Measurements from ENCODE around the gene C9orf153. TPM values are rescaled to one million over a fixed set of nuclear protein-coding genes. Genes with fewer than 3 reads are reported as not detected.

Gene C9orf153
- total and polyA plus RNA-seq, 5 experiments from 2014 or later, result 0.45 to 1.1 (median 0.77) TPM; not detected in 2

DNA sequence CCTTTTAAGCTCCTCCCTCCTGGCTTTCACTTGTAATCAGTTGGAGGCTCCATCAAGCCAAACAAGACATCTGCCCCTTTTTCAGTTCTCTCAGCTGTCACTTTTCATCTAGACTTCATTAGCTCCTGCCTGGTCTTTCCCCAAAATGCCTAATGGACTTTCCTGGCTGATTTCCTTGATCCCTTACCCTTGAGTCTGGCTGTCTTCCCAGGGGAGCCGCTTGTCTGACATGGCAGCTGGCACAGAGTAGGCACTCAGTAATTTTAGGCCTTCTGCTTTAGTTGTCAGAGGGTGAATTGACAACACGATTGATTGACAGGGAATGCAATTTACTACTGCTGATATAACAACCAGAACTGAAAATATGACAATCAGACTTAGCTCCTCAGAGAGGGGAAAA is 2.1 kb downstream of the C9orf153 start:
- DNase-seq (no peak), ATAC-seq (no peak)
- Mint-ChIP-seq H3K4me3 (no peak overlapping the region), H3K36me3 (peaks cover 8 to 13% (median 8%) of the 10 kb centered on the region in 3 donors), H3K27me3 (no peaks in the 10 kb centered on the region), H3K27ac (peak overlapping the region in 1 of 10 donors; percentile 8), H3K4me1 (no peaks in the 10 kb centered on the region), H3K9me3 (peaks cover 0 to 20% (median 4%) of the 10 kb centered on the region in 9 donors)
- POLR2A ChIA-PET, result interaction anchor here (0.6 to 1.5 kb wide), 2 partner anchors 25 to 490 kb away, joined by 3 to 4 read pairs; partner anchors contain the start of gene ISCA1

DNA sequence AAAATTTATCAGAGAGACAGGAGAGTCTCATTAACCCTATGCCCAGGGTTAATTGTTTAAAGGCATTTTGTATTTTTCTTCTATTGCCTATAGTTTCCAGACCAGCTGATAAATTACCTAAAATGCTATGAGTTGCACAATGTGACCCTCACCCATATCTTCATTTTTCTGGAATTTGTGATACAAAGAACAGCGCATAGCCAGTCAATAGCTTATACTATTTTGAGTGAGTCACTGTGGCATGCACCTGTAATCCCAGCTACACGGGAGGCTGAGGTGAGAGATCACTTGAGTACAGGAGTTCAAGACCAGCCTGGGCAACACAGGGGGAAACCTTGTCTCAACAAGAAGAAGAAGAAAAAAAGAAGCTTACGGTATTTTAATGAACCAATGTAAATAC is 2.8 kb downstream of the C9orf153 start:
- Mint-ChIP-seq H3K36me3 (peaks cover 3 to 14% (median 8%) of the 10 kb centered on the region in 3 donors), H3K27ac (no peak overlapping the region), H3K9me3 (peaks cover 0 to 25% (median 5%) of the 10 kb centered on the region in 9 donors), H3K27me3 (peaks cover 0 to 2% (median 0%) of the 10 kb centered on the region in 5 donors), H3K4me1 (no peaks in the 10 kb centered on the region), H3K4me3 (no peak overlapping the region)
- ATAC-seq (no peak), DNase-seq (no peak)
- POLR2A ChIA-PET, result interaction anchor here (1.5 kb wide), 1 partner anchor 26 kb away, joined by 3 read pairs; the partner anchor contains the start of gene ISCA1

DNA sequence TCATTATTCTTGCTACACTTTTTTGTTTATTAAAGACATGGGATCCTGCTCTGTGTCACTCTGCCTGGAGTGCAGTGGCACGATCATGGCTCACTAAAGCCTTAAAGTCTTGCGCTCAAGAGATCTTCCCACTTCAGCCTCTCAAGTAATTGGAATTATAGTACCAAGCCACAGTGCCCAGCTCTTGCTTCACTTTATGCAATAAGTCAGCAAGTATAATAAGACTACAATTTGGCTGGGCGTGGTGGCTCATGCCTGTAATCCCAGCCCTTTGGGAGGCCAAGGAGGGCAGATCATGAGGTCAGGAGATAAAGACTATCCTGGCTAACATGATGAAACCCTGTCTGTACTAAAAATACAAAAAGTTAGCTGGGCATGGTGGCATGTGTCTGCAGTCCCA is 5.9 kb downstream of the C9orf153 start:
- ATAC-seq, result no peak
- H3K4me3 Mint-ChIP-seq, result no peak overlapping the region
- H3K4me1 Mint-ChIP-seq, result no peaks in the 10 kb centered on the region
- peaks cover 0 to 34% (median 6%) of the 10 kb centered on the region in 9 donors for H3K9me3 Mint-ChIP-seq
- peaks cover 0 to 9% (median 0%) of the 10 kb centered on the region in 5 donors for H3K27me3 Mint-ChIP-seq
- POLR2A ChIA-PET, result no interaction called here
- H3K27ac Mint-ChIP-seq, result no peak overlapping the region
- no peak for DNase-seq
- H3K36me3 Mint-ChIP-seq, result peaks cover 2 to 9% (median 8%) of the 10 kb centered on the region in 3 donors

DNA sequence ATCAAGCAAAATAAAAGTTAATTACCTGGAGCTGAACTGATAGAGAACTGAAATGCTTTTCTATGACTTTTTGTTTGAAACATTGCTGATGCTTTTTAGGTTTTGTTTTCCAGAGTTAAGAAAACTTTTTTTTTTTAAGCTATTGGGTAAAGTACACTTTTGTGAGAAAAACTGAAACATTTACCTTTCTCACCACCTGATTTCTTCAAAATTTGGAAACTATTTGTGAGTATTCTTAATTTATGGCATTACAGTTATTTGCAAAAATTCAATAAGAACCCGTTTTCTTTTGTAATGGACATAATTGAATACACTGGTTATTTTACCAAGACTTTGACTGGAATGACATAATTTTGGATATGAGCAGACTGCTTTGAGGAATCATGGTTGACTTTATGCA is 6.6 kb downstream of the C9orf153 start:
- H3K36me3 Mint-ChIP-seq, result peaks cover 2 to 9% (median 8%) of the 10 kb centered on the region in 3 donors
- DNase-seq, result no peak
- H3K27ac Mint-ChIP-seq, result no peak overlapping the region
- POLR2A ChIA-PET, result no interaction called here
- ATAC-seq, result no peak
- peaks cover 0 to 9% (median under 1%) of the 10 kb centered on the region in 5 donors for H3K27me3 Mint-ChIP-seq
- H3K4me1 Mint-ChIP-seq, result no peaks in the 10 kb centered on the region
- H3K4me3 Mint-ChIP-seq, result no peak overlapping the region
- H3K9me3 Mint-ChIP-seq, result peaks cover 0 to 34% (median 6%) of the 10 kb centered on the region in 9 donors

DNA sequence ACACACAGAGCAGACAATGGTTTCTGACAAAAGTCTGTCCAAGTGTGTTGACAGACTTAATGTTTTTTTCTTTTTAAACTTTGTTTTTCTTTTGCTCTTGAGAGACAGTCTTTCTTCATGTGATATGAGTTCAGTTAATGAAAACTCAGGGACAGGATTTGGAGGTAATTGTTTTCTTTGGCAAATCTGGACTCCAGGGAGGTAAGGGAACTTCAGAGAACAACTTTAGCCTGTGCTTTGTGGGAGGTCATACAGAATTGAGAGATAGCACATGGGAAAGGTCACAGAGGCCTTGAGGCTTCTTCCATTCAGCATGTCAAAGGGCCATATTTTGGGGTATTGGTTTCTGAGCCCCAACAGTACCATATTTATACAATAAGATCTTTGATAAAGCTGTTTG is 9.3 kb downstream of the C9orf153 start:
- H3K36me3 Mint-ChIP-seq, result peaks cover 2 to 8% (median 5%) of the 10 kb centered on the region in 3 donors
- H3K27me3 Mint-ChIP-seq, result peaks cover 0 to 9% (median 5%) of the 10 kb centered on the region in 5 donors
- ATAC-seq, result no peak
- peaks cover 0 to 34% (median 6%) of the 10 kb centered on the region in 9 donors for H3K9me3 Mint-ChIP-seq
- DNase-seq, result no peak
- POLR2A ChIA-PET, result no interaction called here
- H3K4me3 Mint-ChIP-seq, result no peak overlapping the region
- peaks cover 0 to 2% (median 0%) of the 10 kb centered on the region in 4 donors for H3K4me1 Mint-ChIP-seq
- no peak overlapping the region for H3K27ac Mint-ChIP-seq

DNA sequence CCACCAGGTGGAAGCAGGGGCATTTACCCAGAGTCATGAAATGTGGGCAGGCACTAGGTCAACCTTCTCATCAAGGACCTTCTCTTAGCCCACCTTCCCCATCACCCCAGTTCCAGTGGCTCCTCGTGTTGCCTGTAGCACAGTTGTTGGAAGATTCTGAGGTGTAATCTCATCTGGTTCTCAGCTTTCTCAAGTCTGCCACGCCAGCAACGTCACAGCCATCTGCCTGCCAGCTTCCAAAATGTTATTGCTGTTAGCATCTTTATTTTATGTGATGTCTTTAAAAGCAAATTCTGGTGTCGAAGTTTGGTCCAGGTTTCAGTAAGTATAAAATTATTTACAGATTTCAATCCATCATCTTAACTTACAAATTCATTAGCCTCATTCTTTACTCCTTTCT is 10.7 kb downstream of the C9orf153 start:
- peaks cover 0 to 2% (median 0%) of the 10 kb centered on the region in 4 donors for H3K4me1 Mint-ChIP-seq
- DNase-seq, result no peak
- H3K27ac Mint-ChIP-seq, result no peak overlapping the region
- peaks cover 0 to 9% (median 5%) of the 10 kb centered on the region in 5 donors for H3K27me3 Mint-ChIP-seq
- ATAC-seq, result no peak
- POLR2A ChIA-PET, result no interaction called here
- H3K4me3 Mint-ChIP-seq, result no peak overlapping the region
- peaks cover 2 to 8% (median 2%) of the 10 kb centered on the region in 3 donors for H3K36me3 Mint-ChIP-seq
- H3K9me3 Mint-ChIP-seq, result peaks cover 0 to 28% (median 6%) of the 10 kb centered on the region in 9 donors

DNA sequence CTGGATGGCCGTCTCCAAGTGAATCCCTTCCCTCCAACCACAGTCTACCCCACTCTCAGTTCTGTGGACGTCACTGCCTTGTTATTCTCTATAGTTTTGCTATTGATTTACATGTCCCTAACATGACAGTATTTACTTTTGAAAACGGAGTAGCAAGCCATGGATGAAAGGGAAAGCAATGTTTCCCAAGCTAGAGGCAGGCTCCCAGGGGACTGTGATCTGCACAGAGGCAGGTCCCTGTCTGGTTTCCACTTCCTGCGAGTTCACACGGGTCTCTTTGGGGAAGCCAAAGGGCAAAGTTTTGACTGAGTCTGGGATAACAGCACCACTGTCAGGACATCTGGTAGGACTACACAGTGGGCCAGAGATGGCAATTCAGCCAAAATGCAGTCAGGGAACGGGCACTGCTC is 12.7 kb downstream of the C9orf153 start:
- DNase-seq (no peak), ATAC-seq (no peak)
- Mint-ChIP-seq H3K36me3 (peaks cover 0 to 2% (median 1%) of the 10 kb centered on the region in 3 donors), H3K27ac (no peak overlapping the region), H3K9me3 (peaks cover 0 to 10% (median 2%) of the 10 kb centered on the region in 9 donors), H3K4me3 (no peak overlapping the region), H3K4me1 (peaks cover 0 to 3% (median 0%) of the 10 kb centered on the region in 4 donors), H3K27me3 (peaks cover 0 to 8% (median 5%) of the 10 kb centered on the region in 5 donors)
- POLR2A ChIA-PET, result no interaction called here

DNA sequence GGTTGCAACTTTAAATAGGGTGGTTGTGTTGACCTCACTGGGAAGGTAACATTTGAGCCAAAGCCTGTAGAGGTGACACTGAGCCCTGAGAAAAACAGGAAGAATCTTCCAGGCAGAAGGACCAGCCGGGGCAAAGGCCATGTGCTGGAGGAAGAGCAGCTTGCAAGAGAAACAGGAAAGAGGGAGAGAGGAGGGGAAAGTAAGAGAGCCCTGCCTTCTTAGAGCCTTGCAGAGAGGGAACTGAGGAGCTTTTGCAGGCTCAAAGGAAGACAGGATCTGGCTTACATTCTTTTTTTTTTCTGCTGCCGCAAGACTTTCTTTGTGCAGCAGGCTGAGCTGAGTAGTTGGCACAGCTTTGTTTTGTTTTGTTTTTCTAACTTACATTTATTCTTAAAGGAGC is 17.4 kb downstream of the C9orf153 start:
- no peaks in the 10 kb centered on the region for H3K36me3 Mint-ChIP-seq
- no peak for DNase-seq
- H3K4me3 Mint-ChIP-seq, result no peak overlapping the region
- peak overlapping the region in 2 of 10 donors; percentile 42 to 43 for H3K27ac Mint-ChIP-seq
- POLR2A ChIA-PET, result no interaction called here
- H3K9me3 Mint-ChIP-seq, result no peaks in the 10 kb centered on the region
- no peak for ATAC-seq
- H3K27me3 Mint-ChIP-seq, result peaks cover 0 to under 1% (median 0%) of the 10 kb centered on the region in 5 donors
- peaks cover 0 to 3% (median 0%) of the 10 kb centered on the region in 4 donors for H3K4me1 Mint-ChIP-seq

DNA sequence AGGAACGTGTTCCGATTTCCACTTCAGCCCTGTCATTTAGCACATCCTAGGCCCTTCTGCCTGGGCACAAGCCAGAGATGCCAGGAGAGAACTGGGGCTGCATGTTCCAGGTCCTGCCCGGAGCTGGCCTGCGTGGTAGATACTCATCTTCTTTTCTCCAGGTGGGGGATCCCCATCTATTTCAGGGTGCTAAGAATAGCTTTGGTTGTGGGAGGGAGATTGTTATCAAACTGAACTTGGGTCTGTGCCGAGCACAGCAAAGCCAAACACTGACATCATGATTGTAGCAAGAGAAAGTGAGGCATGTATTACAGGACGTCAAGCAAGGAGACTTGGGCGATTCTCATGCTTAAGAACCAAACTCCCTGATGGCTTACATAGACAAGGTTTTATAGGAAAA is 18.2 kb downstream of the C9orf153 start:
- Mint-ChIP-seq H3K9me3 (no peaks in the 10 kb centered on the region), H3K27me3 (no peaks in the 10 kb centered on the region), H3K36me3 (no peaks in the 10 kb centered on the region), H3K4me1 (peaks cover 0 to 3% (median 0%) of the 10 kb centered on the region in 4 donors), H3K4me3 (no peak overlapping the region), H3K27ac (no peak overlapping the region)
- DNase-seq (no peak), ATAC-seq (no peak)
- POLR2A ChIA-PET, result no interaction called here

DNA sequence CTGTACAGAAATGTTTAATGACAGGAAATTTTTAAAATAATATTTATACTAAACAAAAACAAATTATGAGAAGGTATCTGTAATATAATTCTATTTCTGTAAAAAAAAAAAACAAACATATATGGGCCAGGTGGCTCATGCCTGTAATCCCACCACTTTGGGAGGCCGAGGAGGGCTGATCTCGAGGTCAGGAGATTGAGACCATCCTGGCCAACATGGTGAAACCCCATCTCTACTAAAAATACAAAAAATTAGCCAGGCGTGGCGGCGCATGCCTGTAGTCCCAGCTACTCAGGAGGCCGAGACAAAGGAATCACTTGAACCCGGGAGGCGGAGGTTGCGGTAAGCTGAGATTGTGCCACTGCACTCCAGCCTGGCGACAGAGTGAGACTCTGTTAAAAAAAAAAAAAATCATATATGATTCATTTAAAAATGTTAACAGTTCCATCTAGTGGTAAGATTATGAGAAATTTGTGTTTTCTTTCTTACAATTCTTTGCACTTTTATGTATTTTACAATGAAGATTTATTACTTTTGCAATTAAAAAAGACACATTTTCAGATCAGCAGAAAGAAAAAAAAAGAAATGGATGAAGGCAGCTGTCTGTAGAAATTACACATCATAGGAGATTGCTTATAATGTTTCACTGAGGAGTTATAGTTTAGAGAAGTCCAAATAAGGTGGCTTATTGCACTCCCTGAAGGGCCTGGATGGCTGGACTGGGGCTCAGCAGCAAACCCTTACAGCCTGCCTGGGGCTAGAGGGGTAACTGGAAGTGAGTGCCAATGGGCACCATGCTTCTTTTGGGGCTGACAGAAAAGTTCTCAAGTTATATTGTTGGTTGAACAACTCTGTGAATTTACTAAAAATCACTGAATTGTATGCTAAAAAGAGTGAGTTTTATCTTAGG is 20.3 kb downstream of the C9orf153 start:
- H3K4me3 Mint-ChIP-seq, result no peak overlapping the region
- no peak for ATAC-seq
- POLR2A ChIA-PET, result no interaction called here
- no peak for DNase-seq
- H3K4me1 Mint-ChIP-seq, result peaks cover 0 to 1% (median 0%) of the 10 kb centered on the region in 4 donors
- no peaks in the 10 kb centered on the region for H3K27me3 Mint-ChIP-seq
- H3K36me3 Mint-ChIP-seq, result no peaks in the 10 kb centered on the region
- no peak overlapping the region for H3K27ac Mint-ChIP-seq
- H3K9me3 Mint-ChIP-seq, result no peaks in the 10 kb centered on the region

DNA sequence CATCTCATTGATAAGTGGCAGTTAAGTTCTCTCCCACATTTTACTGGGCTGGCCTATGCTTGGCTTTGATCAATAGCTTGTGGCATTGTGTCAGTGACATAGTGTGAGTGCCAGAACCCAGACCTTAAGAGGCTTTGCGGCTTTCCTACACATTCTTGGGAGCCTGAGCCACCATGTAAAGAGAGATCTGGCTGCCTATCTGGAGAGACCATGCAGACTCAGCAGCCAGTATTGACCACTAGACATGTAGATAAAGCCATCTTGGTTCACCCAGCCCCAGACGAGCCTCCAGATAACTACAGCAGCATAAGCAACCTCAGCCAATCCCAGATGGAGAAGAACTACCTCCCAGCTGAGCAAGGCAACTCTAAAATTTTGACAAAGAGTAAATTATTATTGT is 28.6 kb downstream of the C9orf153 start:
- Mint-ChIP-seq H3K36me3 (no peaks in the 10 kb centered on the region), H3K4me1 (no peaks in the 10 kb centered on the region), H3K27me3 (peaks cover 0 to 9% (median 4%) of the 10 kb centered on the region in 5 donors), H3K9me3 (no peaks in the 10 kb centered on the region), H3K4me3 (no peak overlapping the region), H3K27ac (no peak overlapping the region)
- no peak for DNase-seq
- POLR2A ChIA-PET, result no interaction called here
- ATAC-seq, result no peak

DNA sequence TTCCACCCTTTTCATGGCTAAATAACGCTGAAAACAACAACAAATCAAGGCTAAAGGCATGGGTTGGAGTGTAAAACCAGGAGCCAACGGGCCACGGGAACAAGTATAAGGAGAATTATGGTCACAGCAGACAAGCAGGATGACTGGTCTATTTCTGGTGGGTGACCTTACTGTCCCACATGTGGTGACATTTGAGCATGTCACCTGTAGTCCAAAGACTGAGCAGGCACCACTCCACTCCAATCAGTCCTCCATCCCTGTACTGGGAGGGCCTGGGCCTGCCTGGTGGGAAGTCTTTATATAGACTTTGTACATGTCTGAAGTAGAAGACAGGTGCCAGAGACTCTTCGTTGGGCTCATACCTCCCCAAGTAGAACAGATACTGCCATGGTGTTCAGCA is 36.8 kb downstream of the C9orf153 start:
- no peak for DNase-seq
- Mint-ChIP-seq H3K36me3 (no peaks in the 10 kb centered on the region), H3K27ac (peak overlapping the region in 1 of 10 donors; percentile 41), H3K9me3 (peaks cover 0 to 3% (median 0%) of the 10 kb centered on the region in 9 donors), H3K27me3 (peaks cover 0 to 12% (median 0%) of the 10 kb centered on the region in 5 donors), H3K4me1 (no peaks in the 10 kb centered on the region), H3K4me3 (no peak overlapping the region)
- POLR2A ChIA-PET, result no interaction called here
- ATAC-seq, result no peak

DNA sequence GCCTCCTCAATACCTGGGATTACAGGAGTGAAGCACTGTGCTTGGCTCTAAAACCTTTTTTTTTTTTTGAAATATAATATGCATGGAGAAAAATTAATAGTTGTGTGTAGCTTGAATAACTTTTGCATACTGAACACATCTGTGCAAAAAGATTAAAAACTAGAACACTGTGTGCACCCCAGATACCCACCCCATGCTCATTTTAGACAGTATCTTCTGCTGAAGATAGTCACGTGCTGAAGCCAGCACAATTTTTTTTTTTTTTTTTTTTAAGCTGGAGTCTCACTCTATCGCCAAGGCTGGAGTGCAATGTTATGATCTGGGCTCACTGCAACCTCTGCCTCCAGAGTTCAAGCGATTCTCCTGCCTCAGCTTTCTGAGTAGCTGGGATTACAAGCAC is 39.9 kb downstream of the C9orf153 start:
- no peak for ATAC-seq
- POLR2A ChIA-PET, result no interaction called here

More for the DNA sequence above, 39.9 kb downstream of the C9orf153 start:
- peaks cover 0 to 10% (median 0%) of the 10 kb centered on the region in 5 donors for H3K27me3 Mint-ChIP-seq
- no peak overlapping the region for H3K27ac Mint-ChIP-seq
- no peaks in the 10 kb centered on the region for H3K36me3 Mint-ChIP-seq
- H3K4me3 Mint-ChIP-seq, result no peak overlapping the region
- H3K9me3 Mint-ChIP-seq, result peaks cover 0 to 3% (median 0%) of the 10 kb centered on the region in 9 donors
- H3K4me1 Mint-ChIP-seq, result no peaks in the 10 kb centered on the region
- DNase-seq, result no peak
